ENCODE measurements around the gene PRDX3.

PRDX3 gene

GRCh38 chr10:119178372-119179119, at the start of gene PRDX3:
Gene PRDX3 (minus strand): TSS chr10:119178812. CDS start chr10:119178790, 22 bp downstream.
- DNase-seq (ENCODE audit: low spot score): peak; percentile 64

DNA sequence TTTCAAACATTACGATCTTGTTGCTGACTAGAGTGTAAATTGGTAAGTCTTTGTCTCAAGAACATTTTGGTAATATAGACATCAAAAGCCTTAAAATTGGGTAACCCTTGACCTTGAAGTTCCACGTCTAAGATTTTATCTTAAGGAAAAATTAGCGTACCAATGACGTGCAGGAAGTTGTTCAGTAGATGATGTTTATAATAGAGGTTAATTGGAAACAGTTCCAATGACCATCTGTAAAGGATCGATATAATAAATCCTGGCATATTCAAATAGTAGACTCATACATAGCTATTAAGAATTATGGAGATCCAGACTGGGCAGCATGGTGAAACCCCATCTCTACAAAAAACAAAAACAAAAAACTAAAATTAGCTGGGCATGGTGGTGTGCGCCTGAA, 49.2 kb upstream of the PRDX3 start:
- DNase-seq (ENCODE audit: low spot score): no peak

GRCh38 chr10:119225083-119225658, 46.6 kb upstream of the PRDX3 start:
- no peak for DNase-seq (ENCODE audit: low spot score)

- no peak for DNase-seq (ENCODE audit: low spot score)
Observed at GRCh38 chr10:119222966-119223386, 44.4 kb upstream of the PRDX3 start.

DNA sequence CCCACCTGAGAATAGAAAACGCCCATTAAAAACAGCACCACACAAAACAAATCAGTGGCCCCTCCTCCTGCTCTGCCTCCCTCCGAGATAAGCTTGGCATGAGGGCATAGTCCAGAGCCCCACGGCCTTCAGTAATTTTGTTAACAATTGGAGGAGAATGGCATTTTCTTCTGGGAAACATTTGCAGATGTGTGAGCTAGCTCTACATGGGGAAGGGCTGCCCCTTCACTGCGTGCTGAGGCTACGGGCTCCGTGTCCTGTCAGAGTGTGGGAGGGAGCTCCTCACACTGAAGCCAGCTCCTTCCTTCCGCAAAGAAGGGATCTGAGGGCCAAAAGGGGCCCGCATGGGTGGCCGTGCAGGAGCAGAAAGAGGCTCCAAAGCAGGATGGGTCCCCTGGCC, 43.9 kb upstream of the PRDX3 start:
- no peak for DNase-seq (ENCODE audit: low spot score)

- DNase-seq (ENCODE audit: low spot score): no peak
Observed at GRCh38 chr10:119221666-119222065, 43.1 kb upstream of the PRDX3 start.

GRCh38 chr10:119221201-119221600, 42.6 kb upstream of the PRDX3 start:
- no peak for DNase-seq (ENCODE audit: low spot score)

DNA sequence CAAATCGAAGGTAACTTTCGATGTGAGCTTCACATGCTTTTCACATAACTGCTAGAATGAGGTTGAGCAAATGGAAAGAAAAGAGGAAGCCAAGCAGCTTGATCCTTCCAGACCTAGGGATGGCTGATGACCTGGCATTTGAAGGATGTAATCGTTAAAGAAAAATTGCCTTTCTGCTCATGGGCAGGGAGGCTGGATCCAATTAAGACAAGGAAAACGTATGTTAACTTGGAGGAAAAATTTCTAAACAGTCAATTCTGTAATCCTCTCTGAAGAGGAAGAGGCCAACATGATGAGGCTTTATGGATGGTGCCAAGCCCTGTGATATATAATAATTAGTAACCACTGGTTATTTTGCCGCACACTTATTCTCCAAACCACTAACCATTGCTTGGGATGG, 41.3 kb upstream of the PRDX3 start:
- no peak for DNase-seq (ENCODE audit: low spot score)

DNA sequence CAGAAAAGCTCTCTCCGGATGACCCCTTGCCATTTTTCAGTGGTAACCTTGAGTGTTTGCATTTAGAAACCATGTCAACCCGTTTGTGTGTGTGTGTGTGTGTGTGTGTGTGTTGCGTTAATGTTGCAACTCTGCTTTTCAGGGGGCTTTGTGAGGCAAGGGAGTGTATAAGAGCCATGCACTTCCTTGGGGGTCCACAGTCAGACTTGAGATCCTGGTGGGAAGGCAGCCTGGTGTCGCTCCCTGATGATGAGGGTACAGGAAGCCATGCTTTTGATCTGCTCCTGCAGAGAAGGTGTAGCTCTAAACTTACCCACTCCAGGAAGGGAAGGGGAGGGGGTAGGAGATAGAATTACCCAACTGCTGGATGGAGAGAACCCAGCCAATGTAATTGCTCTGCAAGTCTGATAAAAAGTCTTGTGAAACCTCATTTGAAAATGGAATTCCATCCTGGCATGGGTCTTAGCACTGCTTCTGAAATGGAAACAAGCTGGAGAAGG, 39.4 kb upstream of the PRDX3 start:
- DNase-seq (ENCODE audit: low spot score): no peak

DNA sequence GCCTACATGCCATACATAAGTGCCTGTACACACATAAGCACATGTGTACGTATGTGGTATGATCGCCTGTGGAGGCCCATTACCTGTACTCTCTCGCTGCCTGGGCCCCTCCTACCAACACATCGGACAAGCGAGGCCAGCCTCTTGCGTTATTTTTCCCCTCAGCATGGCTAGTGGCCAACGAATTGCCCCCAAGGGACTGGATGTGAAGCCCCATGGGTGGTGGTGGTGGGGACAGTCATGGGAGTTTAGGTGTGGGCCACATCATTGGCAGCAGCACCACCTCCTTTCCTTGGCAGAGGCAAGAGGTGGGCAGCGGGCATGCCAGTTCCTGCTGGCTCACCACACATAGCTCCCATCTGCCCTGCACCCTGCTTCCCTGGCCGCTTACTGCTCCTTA, 38.8 kb upstream of the PRDX3 start:
- no peak for DNase-seq (ENCODE audit: low spot score)

DNA sequence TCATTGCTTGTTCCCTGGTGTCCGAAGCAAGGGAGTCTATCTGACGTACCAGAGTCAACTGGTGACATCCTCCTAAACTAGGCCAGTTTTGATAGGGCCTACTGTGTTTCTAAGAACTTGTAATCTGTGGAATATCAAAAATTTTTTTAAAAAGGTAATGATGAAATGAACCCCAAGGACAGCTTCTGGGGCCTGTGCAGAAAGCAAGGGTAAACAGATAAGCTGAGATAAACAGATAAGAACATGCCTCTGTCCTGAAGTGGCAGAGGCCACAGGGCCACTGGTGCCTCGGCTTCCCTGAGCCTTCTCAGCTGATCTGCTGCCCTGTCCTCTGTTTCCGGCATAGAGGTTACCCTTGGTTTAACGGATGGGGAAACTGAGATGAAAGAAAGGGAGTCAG, 37.5 kb upstream of the PRDX3 start:
- DNase-seq (ENCODE audit: low spot score): no peak

DNA sequence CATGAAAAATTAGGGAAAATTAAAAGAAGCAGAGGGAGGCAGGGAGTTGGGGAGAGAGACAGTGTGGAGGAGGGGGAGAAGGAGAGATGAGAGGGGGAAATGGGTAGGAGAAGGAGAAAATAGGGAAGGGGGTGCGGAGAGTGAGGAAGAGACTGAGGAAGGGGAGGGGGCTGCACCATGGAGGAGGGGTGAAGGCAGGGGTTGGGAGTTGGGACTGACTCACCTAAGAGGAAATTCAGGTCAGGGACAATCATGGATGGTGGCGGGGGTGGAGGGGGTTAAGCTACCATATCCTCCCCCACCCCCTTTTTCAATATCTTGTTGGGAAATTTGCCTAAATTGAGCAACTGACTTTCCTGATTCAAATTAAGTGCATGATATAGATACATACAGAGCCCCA, 36.8 kb upstream of the PRDX3 start:
- DNase-seq (ENCODE audit: low spot score): no peak

- DNase-seq (ENCODE audit: low spot score): no peak
Observed at GRCh38 chr10:119211625-119212441, 33.2 kb upstream of the PRDX3 start.

DNA sequence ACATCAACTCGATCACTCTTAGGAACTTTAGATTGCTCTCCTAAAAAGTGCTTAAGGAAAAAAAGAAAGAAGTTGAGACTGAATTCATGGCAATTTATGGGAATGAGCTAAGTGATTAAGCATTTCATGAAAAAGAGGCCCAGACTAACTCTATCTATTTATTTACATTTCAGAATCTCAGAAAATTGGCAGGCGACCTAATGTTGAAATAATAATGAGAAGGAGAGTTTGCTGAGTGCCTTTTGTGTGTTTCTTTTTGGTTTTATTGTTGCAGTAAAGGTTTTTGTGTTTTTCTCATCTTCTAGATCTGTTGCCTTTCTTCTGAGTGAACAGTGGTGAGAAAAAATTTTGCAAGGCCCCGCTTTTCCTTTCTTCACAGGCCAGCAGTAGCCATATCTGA, 32.6 kb upstream of the PRDX3 start:
- DNase-seq (ENCODE audit: low spot score): no peak

GRCh38 chr10:119210633-119211032, 32.0 kb upstream of the PRDX3 start:
- DNase-seq (ENCODE audit: low spot score): no peak

DNA sequence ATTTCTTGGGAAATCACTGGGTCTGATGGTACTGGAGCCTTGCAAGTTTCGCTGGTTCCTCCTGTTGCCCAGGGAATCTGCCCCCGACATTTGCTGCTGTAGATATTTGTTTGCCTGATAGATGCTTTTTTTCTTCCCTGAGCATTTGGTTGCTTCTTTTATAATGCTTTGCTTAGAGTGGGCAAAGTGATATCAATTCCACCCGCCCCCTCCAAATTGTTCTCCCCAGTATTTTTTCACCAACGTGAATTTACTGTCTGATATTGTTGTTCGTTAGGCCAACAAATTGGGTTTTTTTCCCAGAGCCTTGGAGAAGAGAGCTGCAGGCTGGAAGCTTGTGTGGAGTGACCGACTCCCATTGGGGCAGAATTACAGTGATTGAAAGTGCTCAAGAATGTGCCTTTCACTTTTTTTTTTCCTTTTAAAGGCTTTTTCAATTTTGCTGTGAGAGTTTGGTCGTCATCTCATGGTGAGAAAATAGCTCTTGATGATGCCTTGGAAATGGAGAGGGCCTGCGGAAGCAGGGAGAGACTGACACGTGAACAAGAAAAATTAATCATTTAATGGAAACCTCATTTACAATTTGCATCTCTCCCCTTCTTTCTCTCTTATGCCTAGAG, 31.2 kb upstream of the PRDX3 start:
- DNase-seq (ENCODE audit: low spot score): no peak

DNA sequence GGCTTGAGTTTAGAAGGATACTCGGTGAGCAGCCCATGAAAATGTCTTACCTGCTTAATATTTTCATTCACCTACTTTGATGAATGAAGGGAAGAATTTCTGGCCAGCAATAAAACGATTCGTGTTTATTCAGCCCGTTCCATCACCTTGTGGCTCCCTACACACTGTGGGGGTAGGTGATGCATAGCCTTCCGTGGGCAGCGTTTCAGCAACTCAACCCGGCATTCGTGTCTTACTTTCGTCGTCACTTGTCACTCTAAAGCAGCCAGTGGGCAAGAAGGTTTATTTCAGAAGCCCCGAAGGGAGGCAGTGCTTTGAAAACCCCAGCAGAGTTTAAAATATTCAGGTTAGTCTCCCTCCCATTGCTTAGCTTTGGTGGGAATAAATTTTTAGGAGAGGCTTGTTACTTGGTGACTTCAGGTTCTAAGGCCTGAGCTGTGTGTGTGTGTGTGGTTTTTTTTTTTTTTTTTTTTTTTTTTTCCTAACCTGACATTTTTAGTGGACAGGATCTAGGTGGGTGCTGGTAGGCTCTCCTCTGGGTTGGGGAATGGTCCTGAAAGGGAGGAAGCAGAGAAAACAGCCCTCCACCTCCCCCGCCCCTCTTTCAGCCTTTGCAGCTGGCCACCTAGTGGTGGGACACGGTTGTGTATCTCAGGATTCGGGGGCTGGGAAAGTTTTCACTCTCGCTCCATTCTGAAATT, 30.6 kb upstream of the PRDX3 start:
- DNase-seq (ENCODE audit: low spot score): peak; percentile 53

GRCh38 chr10:119208553-119208940, 29.9 kb upstream of the PRDX3 start:
- DNase-seq (ENCODE audit: low spot score): no peak

DNA sequence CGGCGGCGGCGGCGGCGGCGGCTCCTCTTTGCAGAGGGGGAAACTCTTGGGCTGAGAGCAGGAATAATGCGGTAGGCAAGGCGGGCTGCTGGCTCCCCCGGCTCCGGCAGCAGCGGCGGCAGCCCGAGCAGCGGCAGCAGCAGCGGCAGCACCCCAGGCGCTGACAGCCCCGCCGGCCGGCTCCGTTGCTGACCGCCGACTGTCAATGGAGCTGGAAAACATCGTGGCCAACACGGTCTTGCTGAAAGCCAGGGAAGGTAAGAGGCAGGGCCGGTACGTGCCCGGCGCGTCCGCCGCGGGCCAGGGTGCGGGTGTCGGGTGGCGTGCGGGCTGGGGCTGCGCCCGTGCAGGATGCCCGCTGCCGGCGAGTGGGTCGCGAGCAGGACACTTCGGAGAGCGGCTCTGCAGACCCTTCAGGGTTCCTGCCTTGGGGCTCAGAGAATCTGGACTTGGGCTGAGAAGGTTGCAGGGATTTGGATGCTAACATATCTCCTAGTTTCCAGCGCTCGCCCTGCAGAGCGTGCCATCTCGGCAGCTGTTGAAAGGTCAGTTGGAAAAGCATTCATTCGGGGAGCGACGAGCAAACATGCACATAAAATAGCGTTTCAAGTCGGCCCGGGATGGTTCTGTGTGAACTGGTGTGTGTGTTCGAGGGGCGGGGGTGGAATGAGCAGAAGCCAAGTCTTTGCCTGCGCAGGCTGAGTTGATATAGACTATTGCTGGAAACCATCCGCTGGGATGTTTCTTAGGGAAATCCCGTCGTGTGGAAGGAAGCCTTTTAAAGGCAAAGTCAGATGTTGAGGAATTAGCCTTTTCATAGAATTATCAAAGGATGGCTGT, 29.3 kb upstream of the PRDX3 start:
- no peak for DNase-seq (ENCODE audit: low spot score)

- peak; percentile 89 for DNase-seq (ENCODE audit: low spot score)
Observed at GRCh38 chr10:119207366-119207666, 28.7 kb upstream of the PRDX3 start, which contains the start of gene GRK5. Gene GRK5 (plus strand): TSS chr10:119207571. CDS start chr10:119207918, 347 bp downstream.
